Endodermal cell (in vitro differentiated cells): ENCODE results near the gene CLK4. TPM values are rescaled to one million over a fixed set of nuclear protein-coding genes. Genes with fewer than 3 reads are reported as not detected.

Source experiments
- DNase-seq: peaks from one replicate; pipeline ENCODE4 v3.0.0-alpha.2; 2017
- H3K27ac ChIP-seq: 2 replicates; pipeline ENCODE4 v1.5.1; 2013; ENCODE audit warnings: mild to moderate bottlenecking, low read depth, low read length, moderate library complexity
- H3K27me3 ChIP-seq: 2 replicates; pipeline ENCODE4 v1.6.1; 2013; ENCODE audit warnings: mild to moderate bottlenecking, low read length, moderate library complexity; ENCODE audit not compliant: insufficient read depth, control insufficient read depth, poor library complexity, severe bottlenecking
- H3K36me3 ChIP-seq: 2 replicates; pipeline ENCODE4 v1.7.0; 2013; ENCODE audit warnings: mild to moderate bottlenecking, low read length, moderate library complexity; ENCODE audit not compliant: control insufficient read depth, insufficient read depth
- H3K4me1 ChIP-seq: one replicate; pipeline ENCODE4 v1.7.0; 2013; ENCODE audit warnings: low read length; ENCODE audit not compliant: control insufficient read depth, insufficient read depth
- H3K4me3 ChIP-seq: 2 replicates; pipeline ENCODE4 v1.5.1; 2013; ENCODE audit warnings: mild to moderate bottlenecking, low read length, moderate library complexity
- H3K9ac ChIP-seq: 2 replicates; pipeline ENCODE4 v1.6.1; 2013; ENCODE audit warnings: mild to moderate bottlenecking, low read length, moderate library complexity; ENCODE audit not compliant: poor library complexity, severe bottlenecking; ENCODE audit errors: extremely low read depth
- H3K9me3 ChIP-seq: 2 replicates; pipeline ENCODE4 v1.6.1; 2013; ENCODE audit warnings: mild to moderate bottlenecking, low read length, moderate library complexity; ENCODE audit not compliant: control insufficient read depth
- H3K27ac Mint-ChIP-seq: 2 replicates; pipeline ENCODE4 v1.8.0; 2020; ENCODE audit warnings: mixed read lengths
- H3K27me3 Mint-ChIP-seq: 2 replicates; pipeline ENCODE4 v1.8.0; 2021; ENCODE audit warnings: mild to moderate bottlenecking, mixed read lengths; ENCODE audit not compliant: insufficient read depth
- H3K36me3 Mint-ChIP-seq: 2 replicates; pipeline ENCODE4 v1.8.0; 2020; ENCODE audit warnings: low read depth, mixed read lengths
- H3K4me1 Mint-ChIP-seq: 2 replicates; pipeline ENCODE4 v1.8.0; 2020; ENCODE audit warnings: mixed read lengths
- H3K4me3 Mint-ChIP-seq: 2 replicates; pipeline ENCODE4 v1.8.0; 2020; ENCODE audit warnings: mild to moderate bottlenecking, moderate library complexity, mixed read lengths
- H3K9me3 Mint-ChIP-seq: 2 replicates; pipeline ENCODE4 v1.8.0; 2020; ENCODE audit warnings: mild to moderate bottlenecking, mixed read lengths
- WGBS, 2 experiments: methylation state at CpG; one replicate each; pipeline versions ENCODE4 v1.1.5 to v1.1.7; 2013; ENCODE audit warnings: missing lambda C conversion rate in 2 of 2, mixed read lengths in 1 of 2; ENCODE audit not compliant: insufficient coverage in 1 of 2, insufficient read length in 1 of 2; 5-methylcytosine and 5-hydroxymethylcytosine counted together
- total RNA-seq, 2 donors: library from RNA; stranded (reverse); fragmentation: NEBNext Ultra II Directional in 1 of 2; extraction: Animal tissue kit (Norgen Biotek cat#: 25700) in 1 of 2; gene quantifications; 2 replicates in 1 of 2; 3 replicates in 1 of 2; pipeline ENCODE4 v1.2.1, GENCODE V29; 2021
- TF ChIP-seq, protein P1 (sequence below): fragments of 200-600 bp; sonication (generic); conservative IDR thresholded peaks from 2 replicates; pipeline ENCODE4 v1.5.0; 2021; ENCODE audit warnings: antibody characterized with exemption, mild to moderate bottlenecking

CLK4 gene
- total RNA-seq, 2 donors from 2014 or later: 14.9 to 19.4 TPM

- WGBS, 2 experiments: 89 to 96% methylated on average over 7 to 8 of the region's 8 CpGs
- no peak for DNase-seq
- peaks cover 3% of the 10 kb centered on the region for H3K4me1 ChIP-seq
These were observed 43.6 kb downstream of the CLK4 start for GRCh38 chr5:178583279-178583678.

GRCh38 chr5:178582291-178582690 lies 44.6 kb downstream of the CLK4 start:
- H3K4me1 Mint-ChIP-seq: peaks cover 26% of the 10 kb centered on the region
- H3K9me3 ChIP-seq: peaks cover 8% of the 10 kb centered on the region
- H3K27ac Mint-ChIP-seq: no peak overlapping the region
- 87 to 94% methylated on average over 8 to 13 of the region's 13 CpGs for WGBS, 2 experiments
- H3K4me3 Mint-ChIP-seq: no peak overlapping the region
- peaks cover 7% of the 10 kb centered on the region for H3K9me3 Mint-ChIP-seq
- H3K27ac ChIP-seq: no peak overlapping the region
- no peaks in the 10 kb centered on the region for H3K4me1 ChIP-seq
- no peaks in the 10 kb centered on the region for H3K27me3 ChIP-seq
- no peak overlapping the region for H3K9ac ChIP-seq
- H3K27me3 Mint-ChIP-seq: peaks cover 2% of the 10 kb centered on the region
- H3K36me3 ChIP-seq: peaks cover 10% of the 10 kb centered on the region
- H3K4me3 ChIP-seq: no peak overlapping the region
- TF ChIP-seq, protein P1, sequence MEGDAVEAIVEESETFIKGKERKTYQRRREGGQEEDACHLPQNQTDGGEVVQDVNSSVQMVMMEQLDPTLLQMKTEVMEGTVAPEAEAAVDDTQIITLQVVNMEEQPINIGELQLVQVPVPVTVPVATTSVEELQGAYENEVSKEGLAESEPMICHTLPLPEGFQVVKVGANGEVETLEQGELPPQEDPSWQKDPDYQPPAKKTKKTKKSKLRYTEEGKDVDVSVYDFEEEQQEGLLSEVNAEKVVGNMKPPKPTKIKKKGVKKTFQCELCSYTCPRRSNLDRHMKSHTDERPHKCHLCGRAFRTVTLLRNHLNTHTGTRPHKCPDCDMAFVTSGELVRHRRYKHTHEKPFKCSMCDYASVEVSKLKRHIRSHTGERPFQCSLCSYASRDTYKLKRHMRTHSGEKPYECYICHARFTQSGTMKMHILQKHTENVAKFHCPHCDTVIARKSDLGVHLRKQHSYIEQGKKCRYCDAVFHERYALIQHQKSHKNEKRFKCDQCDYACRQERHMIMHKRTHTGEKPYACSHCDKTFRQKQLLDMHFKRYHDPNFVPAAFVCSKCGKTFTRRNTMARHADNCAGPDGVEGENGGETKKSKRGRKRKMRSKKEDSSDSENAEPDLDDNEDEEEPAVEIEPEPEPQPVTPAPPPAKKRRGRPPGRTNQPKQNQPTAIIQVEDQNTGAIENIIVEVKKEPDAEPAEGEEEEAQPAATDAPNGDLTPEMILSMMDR: no peak
- peaks cover 36% of the 10 kb centered on the region for H3K36me3 Mint-ChIP-seq
- no peak for DNase-seq

More at GRCh38 chr5:178583279-178583678, 43.6 kb downstream of the CLK4 start:
- H3K36me3 ChIP-seq: peaks cover 10% of the 10 kb centered on the region
- Mint-ChIP-seq H3K4me1 (peaks cover 30% of the 10 kb centered on the region), H3K9me3 (peaks cover 7% of the 10 kb centered on the region), H3K27ac (no peak overlapping the region), H3K36me3 (peaks cover 38% of the 10 kb centered on the region), H3K4me3 (no peak overlapping the region), H3K27me3 (peaks cover 10% of the 10 kb centered on the region)
- TF ChIP-seq, protein P1: no peak
- H3K27me3 ChIP-seq: no peaks in the 10 kb centered on the region
- H3K9me3 ChIP-seq: peaks cover 8% of the 10 kb centered on the region
- H3K4me3 ChIP-seq: no peak overlapping the region
- no peak overlapping the region for H3K27ac ChIP-seq
- H3K9ac ChIP-seq: no peak overlapping the region

DNA sequence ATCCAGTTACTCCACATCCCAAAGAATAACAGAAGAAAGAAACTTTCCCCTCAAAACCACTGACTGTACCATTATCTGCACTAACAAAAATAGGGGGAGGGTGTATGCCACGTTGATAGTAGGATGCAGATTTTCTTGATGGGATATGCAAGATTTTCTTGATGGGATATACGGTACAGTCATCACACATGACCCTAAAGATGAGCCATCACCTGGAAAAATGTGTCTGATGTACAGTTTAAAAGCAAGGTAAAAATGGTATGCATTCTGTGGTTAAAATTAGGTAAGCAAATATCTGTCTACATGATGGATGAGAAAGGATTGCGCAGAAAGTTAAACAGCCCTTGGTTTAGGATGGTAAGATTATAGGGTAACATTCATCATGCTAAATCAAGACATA lies 45.2 kb downstream of the CLK4 start:
- H3K27me3 ChIP-seq: no peaks in the 10 kb centered on the region
- peaks cover 32% of the 10 kb centered on the region for H3K36me3 Mint-ChIP-seq

More for the DNA sequence above, 45.2 kb downstream of the CLK4 start:
- H3K4me3 Mint-ChIP-seq: no peak overlapping the region
- H3K4me1 ChIP-seq: no peaks in the 10 kb centered on the region
- peaks cover 10% of the 10 kb centered on the region for H3K36me3 ChIP-seq
- peaks cover 23% of the 10 kb centered on the region for H3K4me1 Mint-ChIP-seq
- H3K4me3 ChIP-seq: no peak overlapping the region
- 95 to 99% methylated on average over 3 of the region's 3 CpGs for WGBS, 2 experiments
- H3K9me3 Mint-ChIP-seq: peaks cover 7% of the 10 kb centered on the region
- no peak overlapping the region for H3K27ac ChIP-seq
- peaks cover 8% of the 10 kb centered on the region for H3K9me3 ChIP-seq
- no peak overlapping the region for H3K27ac Mint-ChIP-seq
- no peak overlapping the region for H3K9ac ChIP-seq
- TF ChIP-seq, protein P1: no peak
- peaks cover 2% of the 10 kb centered on the region for H3K27me3 Mint-ChIP-seq
- DNase-seq: no peak
